ENCODE data around the gene SMOC2. TPM values are rescaled to one million over a fixed set of nuclear protein-coding genes. Genes with fewer than 3 reads are reported as not detected.

Gene SMOC2
- polyA plus RNA-seq, 1 donor from 2014 or later: 0.50 TPM

GRCh38 chr6:168675375-168675774 is 234.4 kb downstream of the SMOC2 start:
- no peak overlapping the region for H3K4me2 ChIP-seq (ENCODE audit: low read length)
- no peak for TF ChIP-seq RAD21 (conservative IDR thresholded peaks at IDR 0.05)
- no peak for TF ChIP-seq TAF1 (IDR thresholded peaks at IDR 0.05; ENCODE audit: low read depth)
- TF ChIP-seq REST (IDR thresholded peaks at IDR 0.05; ENCODE audit: borderline replicate concordance): no peak
- TF ChIP-seq MXI1 (conservative IDR thresholded peaks at IDR 0.05; ENCODE audit: poor library complexity, severe bottlenecking): no peak
- no peak for TF ChIP-seq CTCF (IDR thresholded peaks at IDR 0.05; ENCODE audit: poor library complexity, severe bottlenecking)
- no peaks in the 10 kb centered on the region for H3K9me2 ChIP-seq (ENCODE audit: insufficient read depth, low read length)
- H3K9ac ChIP-seq (ENCODE audit: low read length): no peak overlapping the region
- H2AFZ ChIP-seq (ENCODE audit: low read depth, low read length): no peak overlapping the region
- H3K9me3 ChIP-seq (ENCODE audit: low read length): no peaks in the 10 kb centered on the region
- H4K20me1 ChIP-seq (ENCODE audit: insufficient read depth): no peaks in the 10 kb centered on the region
- H3K79me2 ChIP-seq (replicated peaks; ENCODE audit: insufficient read depth, low read length): no peaks in the 10 kb centered on the region
- H3F3A ChIP-seq (ENCODE audit: insufficient read depth, low read length, poor library complexity, severe bottlenecking): no peaks in the 10 kb centered on the region
- no peak overlapping the region for H3K4me3 ChIP-seq (ENCODE audit: low read length)
- no peaks in the 10 kb centered on the region for H3K36me3 ChIP-seq (ENCODE audit: insufficient read depth, low read length)
- H3K27ac ChIP-seq (ENCODE audit: low read length): no peak overlapping the region
- H3K27me3 ChIP-seq (ENCODE audit: insufficient read depth, low read depth, low read length): no peaks in the 10 kb centered on the region

- Histone ChIP-seq H3K4me3 (ENCODE audit: low read length) (no peak overlapping the region), H2AFZ (ENCODE audit: low read depth, low read length) (no peak overlapping the region), H4K20me1 (ENCODE audit: insufficient read depth) (no peaks in the 10 kb centered on the region), H3K27me3 (ENCODE audit: insufficient read depth, low read depth, low read length) (no peaks in the 10 kb centered on the region), H3K9ac (ENCODE audit: low read length) (no peak overlapping the region), H3K27ac (ENCODE audit: low read length) (no peak overlapping the region), H3K9me3 (ENCODE audit: low read length) (no peaks in the 10 kb centered on the region), H3K4me2 (ENCODE audit: low read length) (no peak overlapping the region), H3K9me2 (ENCODE audit: insufficient read depth, low read length) (no peaks in the 10 kb centered on the region), H3K36me3 (ENCODE audit: insufficient read depth, low read length) (no peaks in the 10 kb centered on the region), H3K79me2 (replicated peaks; ENCODE audit: insufficient read depth, low read length) (no peaks in the 10 kb centered on the region), H3F3A (ENCODE audit: insufficient read depth, low read length, poor library complexity, severe bottlenecking) (no peaks in the 10 kb centered on the region)
- TF ChIP-seq SMC3 (conservative IDR thresholded peaks at IDR 0.05; ENCODE audit: poor library complexity) (no peak), TAF1 (IDR thresholded peaks at IDR 0.05; ENCODE audit: low read depth) (no peak), REST (IDR thresholded peaks at IDR 0.05; ENCODE audit: borderline replicate concordance) (no peak), RAD21 (conservative IDR thresholded peaks at IDR 0.05) (no peak), CTCF (IDR thresholded peaks at IDR 0.05; ENCODE audit: poor library complexity, severe bottlenecking) (no peak), MXI1 (conservative IDR thresholded peaks at IDR 0.05; ENCODE audit: poor library complexity, severe bottlenecking) (no peak), POLR2AphosphoS5 (IDR thresholded peaks at IDR 0.05) (no peak), EP300 (conservative IDR thresholded peaks at IDR 0.05; ENCODE audit: poor library complexity, severe bottlenecking) (no peak), EZH2 (IDR thresholded peaks at IDR 0.05; ENCODE audit: borderline replicate concordance, insufficient read depth, low read length, poor library complexity, severe bottlenecking) (no peak)
Observed at GRCh38 chr6:168675933-168676551, 235.1 kb downstream of the SMOC2 start.
